B cell (primary cell): Measurements from ENCODE around the gene RTL5. TPM values are rescaled to one million over a fixed set of nuclear protein-coding genes. Genes with fewer than 3 reads are reported as not detected.
A peak's percentile ranks its signal among the peaks of the same experiment; 100 is the strongest.

Experiments used
- ATAC-seq: fragments of 200-7000 bp; cut with Tn5 transposase; one replicate; pipeline ENCODE4 v1.10.0; 2021; ENCODE audit warnings: low read depth, mild to moderate bottlenecking, moderate number of reproducible peaks, moderate library complexity
- CTCF ChIA-PET: fragments of 350-600 bp; sonication (Branson Sonifier 250); formaldehyde crosslinking; loops from one replicate; lab custom pipeline; 2021; ENCODE audit warnings: antibody characterized with exemption, inconsistent platforms; lab: Charles Lee
- POLR2A ChIA-PET: fragments of 350-600 bp; sonication (Branson Sonifier 250); formaldehyde crosslinking; loops from one replicate; lab custom pipeline; 2021; ENCODE audit warnings: antibody characterized with exemption; lab: Charles Lee
- DNase-seq: peaks from one replicate; pipeline ENCODE4 v3.0.0; 2013
- H2AFZ ChIP-seq: 2 replicates; pipeline ENCODE4 v1.6.1; 2012; ENCODE audit warnings: mild to moderate bottlenecking, low read depth, low read length; ENCODE audit not compliant: insufficient read depth, poor library complexity, severe bottlenecking
- H3K27ac ChIP-seq, 2 donors: 1 replicate in 1 of 2; 2 replicates in 1 of 2; pipeline ENCODE4 v1.5.1; 2012 to 2013; ENCODE audit warnings: low read length in 2 of 2, mild to moderate bottlenecking in 2 of 2, moderate library complexity in 1 of 2
- H3K27me3 ChIP-seq, 4 experiments: fragments of 200-600 bp in 1 of 4; sonication (generic) in 1 of 4; replicated peaks in 1 of 4; 1 replicate in 2 of 4; 2 replicates in 2 of 4; pipeline versions ENCODE4 v1.6.1 to v1.7.0; 2013 to 2016; ENCODE audit warnings: low read length in 3 of 4, mild to moderate bottlenecking in 2 of 4, mixed read lengths in 1 of 4, moderate library complexity in 1 of 4; ENCODE audit not compliant: insufficient read depth in 4 of 4, control insufficient read depth in 3 of 4; ENCODE audit errors: control extremely low read depth in 1 of 4
- H3K36me3 ChIP-seq, 2 experiments: replicated peaks in 1 of 2; 1 replicate in 1 of 2; 2 replicates in 1 of 2; pipeline versions ENCODE4 v1.6.1 to v1.7.1; 2013; ENCODE audit warnings: low read length in 1 of 2; ENCODE audit not compliant: insufficient read depth in 2 of 2, control insufficient read depth in 1 of 2; ENCODE audit errors: control extremely low read depth in 1 of 2, extremely low read depth in 1 of 2
- H3K4me1 ChIP-seq, 2 donors: fragments of 200-600 bp in 1 of 2; sonication (generic) in 1 of 2; 1 replicate in 1 of 2; 2 replicates in 1 of 2; pipeline versions ENCODE4 v1.5.1 to v1.6.1; 2013 to 2017; ENCODE audit warnings: low read length in 2 of 2; ENCODE audit not compliant: control insufficient read depth in 2 of 2, insufficient read depth in 2 of 2
- H3K4me2 ChIP-seq: replicated peaks from 2 replicates; pipeline ENCODE3; 2012; ENCODE audit warnings: mild to moderate bottlenecking, low read depth, low read length; ENCODE audit not compliant: poor library complexity, severe bottlenecking
- H3K4me3 ChIP-seq, 5 experiments: fragments of 200-600 bp in 1 of 5; sonication (generic) in 1 of 5; 1 replicate in 3 of 5; 2 replicates in 2 of 5; pipeline versions ENCODE4 v1.5.1 to v1.7.0; 2011 to 2016; ENCODE audit warnings: low read length in 4 of 5, mild to moderate bottlenecking in 4 of 5, low read depth in 2 of 5, control low read depth in 1 of 5, moderate library complexity in 1 of 5; ENCODE audit not compliant: insufficient read depth in 1 of 5; ENCODE audit errors: control extremely low read depth in 1 of 5, extremely low read depth in 1 of 5
- H3K79me2 ChIP-seq: fragments of 200-600 bp; sonication (generic); one replicate; pipeline ENCODE4 v1.6.0; 2016; ENCODE audit warnings: low read length; ENCODE audit not compliant: control insufficient read depth, insufficient read depth
- H3K9ac ChIP-seq: fragments of 200-600 bp; sonication (generic); 2 replicates; pipeline ENCODE4 v1.6.1; 2017; ENCODE audit warnings: mild to moderate bottlenecking, low read length, moderate library complexity
- H3K9me3 ChIP-seq, 3 donors: one replicate each; pipeline versions ENCODE4 v1.6.1 to v1.7.1; 2013; ENCODE audit warnings: low read length in 2 of 3; ENCODE audit not compliant: control insufficient read depth in 2 of 3, insufficient read depth in 1 of 3; ENCODE audit errors: control extremely low read depth in 1 of 3
- H4K20me1 ChIP-seq: 2 replicates; pipeline ENCODE4 v1.6.0; 2012; ENCODE audit warnings: mild to moderate bottlenecking, low read length; ENCODE audit not compliant: insufficient read depth, control insufficient read depth, poor library complexity, severe bottlenecking
- H3K27ac Mint-ChIP-seq: one replicate; pipeline ENCODE4 v1.8.0; 2021; ENCODE audit warnings: mixed read lengths
- H3K27me3 Mint-ChIP-seq: one replicate; pipeline ENCODE4 v1.8.0; 2021; ENCODE audit warnings: mixed read lengths
- H3K4me1 Mint-ChIP-seq: one replicate; pipeline ENCODE4 v1.8.0; 2021; ENCODE audit warnings: mixed read lengths
- H3K4me3 Mint-ChIP-seq: one replicate; pipeline ENCODE4 v1.8.0; 2021; ENCODE audit warnings: mixed read lengths
- H3K9me3 Mint-ChIP-seq: one replicate; pipeline ENCODE4 v1.8.0; 2022; ENCODE audit warnings: mixed read lengths; ENCODE audit not compliant: insufficient read depth
- CTCF ChIP-seq: fragments of 200-600 bp; IDR thresholded peaks from one replicate; pipeline ENCODE4 v1.8.0; 2022; ENCODE audit warnings: antibody characterized with exemption, mild to moderate bottlenecking
- EZH2 ChIP-seq: IDR thresholded peaks from 2 replicates; pipeline ENCODE4 v1.6.1; 2012; ENCODE audit warnings: borderline replicate concordance, low read depth, mild to moderate bottlenecking, moderate library complexity, low read length; ENCODE audit not compliant: insufficient read depth, poor library complexity, severe bottlenecking
- WGBS: methylation state at CpG from one replicate; pipeline ENCODE4 v1.1.5; 2013; ENCODE audit warnings: missing lambda C conversion rate; ENCODE audit not compliant: insufficient coverage; 5-methylcytosine and 5-hydroxymethylcytosine counted together
- intact Hi-C: fragments of 100-400 bp; cut with micrococcal nuclease; formaldehyde crosslinking; loops from one replicate; pipeline ENCODE4 v1.10.0; 2022
- polyA plus RNA-seq: library from polyadenylated mRNA; depleted of rRNA; stranded (reverse); fragments of >200 nt; gene quantifications from 2 replicates; pipeline ENCODE4 v1.2.3, GENCODE V29; 2012
- total RNA-seq, 2 donors: library from RNA; stranded (reverse); fragments of 120-200 nt in 1 of 2; gene quantifications; 1 replicate in 1 of 2; 2 replicates in 1 of 2; pipeline versions ENCODE4 v1.2.3 to v1.2.4, GENCODE V29; 2013 to 2022

Gene RTL5
- total and polyA plus RNA-seq, 2 donors (not counting 1 experiment from before 2014, with no cell fraction given): 1.0 to 22.4 TPM

- H3K27ac Mint-ChIP-seq: peak overlapping the region; percentile 87
- H3K4me3 ChIP-seq: no peak overlapping the region
- H3K4me1 Mint-ChIP-seq: peaks cover 53% of the 10 kb centered on the region
- no peaks in the 10 kb centered on the region for H3K27me3 Mint-ChIP-seq
- DNase-seq: peak; percentile 75
- no peaks in the 10 kb centered on the region for H3K9me3 ChIP-seq
- peak overlapping the region; percentile 80 for H3K4me3 Mint-ChIP-seq
- 60% methylated on average over 3 of the region's 13 CpGs for WGBS
- TF ChIP-seq EZH2 (no peak), CTCF (no peak)
- H3K9ac ChIP-seq: peak overlapping the region; percentile 11
- peak; percentile 54 for ATAC-seq
- H4K20me1 ChIP-seq: no peaks in the 10 kb centered on the region
- H3K36me3 ChIP-seq: no peaks in the 10 kb centered on the region
- H3K27me3 ChIP-seq: peaks cover 0 to 18% (median 2%) of the 10 kb centered on the region in 4 experiments
- no peak overlapping the region for H2AFZ ChIP-seq
- H3K4me2 ChIP-seq: peak overlapping the region; percentile 39
- H3K9me3 Mint-ChIP-seq: no peaks in the 10 kb centered on the region
- intact Hi-C loops: loop anchor here (2.0 kb wide), 1 partner anchor 27 kb away; no protein-coding TSS in a partner anchor
- H3K4me1 ChIP-seq: peaks cover 40 to 51% of the 10 kb centered on the region in 2 donors
- peak overlapping the region; percentile 56 to 60 for H3K27ac ChIP-seq
- POLR2A ChIA-PET: interaction anchor here (0.8 kb wide), 1 partner anchor 81 kb away, joined by 8 read pairs; no protein-coding TSS in a partner anchor
- CTCF ChIA-PET: interaction anchor here (1.7 kb wide), 2 partner anchors 21 to 27 kb away, joined by 4 to 8 read pairs; no protein-coding TSS in a partner anchor
- H3K79me2 ChIP-seq: no peaks in the 10 kb centered on the region
Measured at GRCh38 chrX:72100051-72100755, 31.5 kb downstream of the RTL5 start.

GRCh38 chrX:72097098-72097497 is 34.6 kb downstream of the RTL5 start:
- ATAC-seq (no peak), DNase-seq (peak; percentile 31)
- Histone ChIP-seq H3K36me3 (no peaks in the 10 kb centered on the region), H3K4me2 (peak overlapping the region; percentile 9), H4K20me1 (no peaks in the 10 kb centered on the region), H3K9ac (no peak overlapping the region), H3K9me3 (no peaks in the 10 kb centered on the region), H3K27me3 (peaks cover 0 to 10% (median 0%) of the 10 kb centered on the region in 4 experiments), H3K4me3 (no peak overlapping the region), H3K27ac (no peak overlapping the region), H3K4me1 (peaks cover 47 to 54% of the 10 kb centered on the region in 2 donors), H2AFZ (no peak overlapping the region), H3K79me2 (no peaks in the 10 kb centered on the region)
- Mint-ChIP-seq H3K27ac (no peak overlapping the region), H3K4me1 (peaks cover 56% of the 10 kb centered on the region), H3K9me3 (no peaks in the 10 kb centered on the region), H3K4me3 (no peak overlapping the region), H3K27me3 (no peaks in the 10 kb centered on the region)
- WGBS: no CpG with 5 or more reads among the region's 3 CpGs
- ChIA-PET POLR2A (no interaction called here), CTCF (interaction anchor here (1.4 kb wide), 1 partner anchor 77 kb away, joined by 3 read pairs; no protein-coding TSS in a partner anchor)
- intact Hi-C loops: no loop called here
- TF ChIP-seq CTCF (no peak), EZH2 (no peak)
